Loucy (cell line): ENCODE measurements around the gene CRTAC1.

Source experiments
- EZH2phosphoT487 ChIP-seq: fragments of 200-600 bp; IDR thresholded peaks from 2 replicates; pipeline ENCODE4 v1.6.1; 2018; ENCODE audit warnings: antibody characterized with exemption, mild to moderate bottlenecking, moderate library complexity, borderline replicate concordance
- TF ChIP-seq, protein P1 (sequence below): fragments of 200-600 bp; sonication (generic); conservative IDR thresholded peaks from 2 replicates; pipeline ENCODE4 v1.5.1; 2014; ENCODE audit warnings: mild to moderate bottlenecking, antibody characterized with exemption, low read length

DNA sequence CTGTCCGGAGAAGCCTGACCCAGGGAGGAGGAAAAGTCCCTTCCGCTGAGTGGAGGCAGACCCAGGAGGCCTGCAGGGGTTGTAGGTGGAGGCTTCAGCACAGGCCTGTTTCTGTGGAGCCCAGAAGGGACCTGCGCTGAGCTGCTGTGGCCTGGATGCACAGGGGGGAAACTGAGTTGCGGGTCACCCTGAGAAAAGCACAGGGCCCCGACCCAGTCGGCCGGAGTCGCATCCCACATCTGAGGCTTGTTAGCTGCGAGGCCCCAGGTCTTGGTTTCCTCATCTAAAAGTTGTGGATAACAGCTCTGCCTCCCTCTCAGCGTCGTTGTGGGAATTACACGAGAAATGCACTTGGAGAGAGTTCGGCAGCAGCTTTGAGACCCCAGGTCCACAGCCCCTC is 104.4 kb downstream of the CRTAC1 start:
- TF ChIP-seq, protein P1, sequence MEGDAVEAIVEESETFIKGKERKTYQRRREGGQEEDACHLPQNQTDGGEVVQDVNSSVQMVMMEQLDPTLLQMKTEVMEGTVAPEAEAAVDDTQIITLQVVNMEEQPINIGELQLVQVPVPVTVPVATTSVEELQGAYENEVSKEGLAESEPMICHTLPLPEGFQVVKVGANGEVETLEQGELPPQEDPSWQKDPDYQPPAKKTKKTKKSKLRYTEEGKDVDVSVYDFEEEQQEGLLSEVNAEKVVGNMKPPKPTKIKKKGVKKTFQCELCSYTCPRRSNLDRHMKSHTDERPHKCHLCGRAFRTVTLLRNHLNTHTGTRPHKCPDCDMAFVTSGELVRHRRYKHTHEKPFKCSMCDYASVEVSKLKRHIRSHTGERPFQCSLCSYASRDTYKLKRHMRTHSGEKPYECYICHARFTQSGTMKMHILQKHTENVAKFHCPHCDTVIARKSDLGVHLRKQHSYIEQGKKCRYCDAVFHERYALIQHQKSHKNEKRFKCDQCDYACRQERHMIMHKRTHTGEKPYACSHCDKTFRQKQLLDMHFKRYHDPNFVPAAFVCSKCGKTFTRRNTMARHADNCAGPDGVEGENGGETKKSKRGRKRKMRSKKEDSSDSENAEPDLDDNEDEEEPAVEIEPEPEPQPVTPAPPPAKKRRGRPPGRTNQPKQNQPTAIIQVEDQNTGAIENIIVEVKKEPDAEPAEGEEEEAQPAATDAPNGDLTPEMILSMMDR = no peak
- TF ChIP-seq EZH2phosphoT487 = no peak
